ENCODE results near the gene DTNB.

DTNB gene

GRCh38 chr2:25492726-25493125 is 180.7 kb downstream of the DTNB start:
- no peak for TF ChIP-seq POLR2AphosphoS5 (IDR thresholded peaks at IDR 0.05; ENCODE audit: low read depth)
- TF ChIP-seq CTCF (IDR thresholded peaks at IDR 0.05; ENCODE audit: insufficient read depth, low read length): no peak
- TF ChIP-seq SPI1 (IDR thresholded peaks at IDR 0.05; ENCODE audit: borderline replicate concordance, low read depth): no peak
- no peak for TF ChIP-seq GABPA (IDR thresholded peaks at IDR 0.05; ENCODE audit: low read depth)
- no peak for TF ChIP-seq REST (IDR thresholded peaks at IDR 0.05; ENCODE audit: insufficient replicate concordance, low read depth)
- H3K27me3 ChIP-seq (ENCODE audit: insufficient read depth, poor library complexity, severe bottlenecking): no peaks in the 10 kb centered on the region
- no peak overlapping the region for H3K27ac ChIP-seq (replicated peaks)
- H3K4me3 ChIP-seq (replicated peaks; ENCODE audit: insufficient read depth, low read length): no peak overlapping the region
- DNase-seq (ENCODE audit: low read depth in 1 of 2, low spot score in 1 of 2): no peak

GRCh38 chr2:25491966-25492532 is 181.3 kb downstream of the DTNB start:
- Histone ChIP-seq H3K4me3 (replicated peaks; ENCODE audit: insufficient read depth, low read length) (no peak overlapping the region), H3K27ac (replicated peaks) (no peak overlapping the region), H3K27me3 (ENCODE audit: insufficient read depth, poor library complexity, severe bottlenecking) (no peaks in the 10 kb centered on the region)
- TF ChIP-seq GABPA (IDR thresholded peaks at IDR 0.05; ENCODE audit: low read depth) (no peak), SPI1 (IDR thresholded peaks at IDR 0.05; ENCODE audit: borderline replicate concordance, low read depth) (no peak), REST (IDR thresholded peaks at IDR 0.05; ENCODE audit: insufficient replicate concordance, low read depth) (no peak), POLR2AphosphoS5 (IDR thresholded peaks at IDR 0.05; ENCODE audit: low read depth) (no peak), CTCF (IDR thresholded peaks at IDR 0.05; ENCODE audit: insufficient read depth, low read length) (no peak)
- no peak for DNase-seq (ENCODE audit: low read depth in 1 of 2, low spot score in 1 of 2)

- H3K4me3 ChIP-seq (replicated peaks; ENCODE audit: insufficient read depth, low read length): no peak overlapping the region
- TF ChIP-seq CTCF (IDR thresholded peaks at IDR 0.05; ENCODE audit: insufficient read depth, low read length) (no peak), SPI1 (IDR thresholded peaks at IDR 0.05; ENCODE audit: borderline replicate concordance, low read depth) (no peak), POLR2AphosphoS5 (IDR thresholded peaks at IDR 0.05; ENCODE audit: low read depth) (no peak), GABPA (IDR thresholded peaks at IDR 0.05; ENCODE audit: low read depth) (no peak), REST (IDR thresholded peaks at IDR 0.05; ENCODE audit: insufficient replicate concordance, low read depth) (no peak)
- no peak overlapping the region for H3K27ac ChIP-seq (replicated peaks)
- H3K27me3 ChIP-seq (ENCODE audit: insufficient read depth, poor library complexity, severe bottlenecking): no peaks in the 10 kb centered on the region
- DNase-seq (ENCODE audit: low read depth in 1 of 2, low spot score in 1 of 2): no peak
Observed at GRCh38 chr2:25491003-25491696, 182.2 kb downstream of the DTNB start.
